MM.1S (cell line): ENCODE measurements around the gene SESN2.

Experiments used
- DNase-seq: peaks from one replicate; pipeline ENCODE4 v3.0.0-alpha.2; 2015
- H2AFZ ChIP-seq: fragments of 300-600 bp; sonication (generic); 2 replicates; pipeline ENCODE4 v1.6.0; 2016; ENCODE audit warnings: antibody characterized with exemption, low read length
- H3F3A ChIP-seq: fragments of 300-600 bp; sonication (generic); 2 replicates; pipeline ENCODE4 v1.6.1; 2016; ENCODE audit warnings: mild to moderate bottlenecking, antibody characterized with exemption, low read length, moderate library complexity, mixed read lengths; ENCODE audit not compliant: insufficient read depth
- H3K27ac ChIP-seq: fragments of 300-600 bp; sonication (generic); 2 replicates; pipeline ENCODE4 v1.5.1; 2016; ENCODE audit warnings: mild to moderate bottlenecking, low read length
- H3K27me3 ChIP-seq: fragments of 300-600 bp; sonication (generic); replicated peaks from 2 replicates; pipeline ENCODE4 v1.6.0; 2016; ENCODE audit warnings: low read length; ENCODE audit not compliant: insufficient read depth
- H3K36me3 ChIP-seq: fragments of 300-600 bp; sonication (generic); replicated peaks from 2 replicates; pipeline ENCODE4 v1.6.1; 2016; ENCODE audit warnings: mild to moderate bottlenecking, low read length, mixed read lengths; ENCODE audit not compliant: insufficient read depth
- H3K4me1 ChIP-seq: fragments of 300-600 bp; sonication (generic); 2 replicates; pipeline ENCODE4 v1.6.1; 2016; ENCODE audit warnings: low read length, mixed read lengths
- H3K4me2 ChIP-seq: fragments of 300-600 bp; sonication (generic); 2 replicates; pipeline ENCODE4 v1.6.0; 2016; ENCODE audit warnings: low read depth, low read length
- H3K4me3 ChIP-seq: fragments of 300-600 bp; sonication (generic); 2 replicates; pipeline ENCODE4 v1.5.1; 2016; ENCODE audit warnings: low read length, mixed read lengths
- H3K79me2 ChIP-seq: fragments of 300-600 bp; sonication (generic); 2 replicates; pipeline ENCODE4 v1.6.1; 2016; ENCODE audit warnings: mixed run types, low read length, mixed read lengths
- H3K9ac ChIP-seq: fragments of 300-600 bp; sonication (generic); 2 replicates; pipeline ENCODE4 v1.6.1; 2016; ENCODE audit warnings: low read length, mixed read lengths
- H3K9me2 ChIP-seq: fragments of 300-600 bp; sonication (generic); replicated peaks from 2 replicates; pipeline ENCODE4 v1.6.1; 2016; ENCODE audit warnings: mild to moderate bottlenecking, low read length, mixed read lengths; ENCODE audit not compliant: insufficient read depth
- H3K9me3 ChIP-seq: fragments of 300-600 bp; sonication (generic); replicated peaks from 2 replicates; pipeline ENCODE4 v1.6.1; 2016; ENCODE audit warnings: mild to moderate bottlenecking, low read length, mixed read lengths; ENCODE audit not compliant: insufficient read depth
- H4K20me1 ChIP-seq: fragments of 300-600 bp; sonication (generic); 2 replicates; pipeline ENCODE4 v1.6.1; 2016; ENCODE audit warnings: mild to moderate bottlenecking, low read length, moderate library complexity, mixed read lengths; ENCODE audit not compliant: insufficient read depth
- EZH2 ChIP-seq: fragments of 300-600 bp; sonication (generic); optimal IDR thresholded peaks from 2 replicates; pipeline ENCODE3; 2017; ENCODE audit warnings: low read depth, mild to moderate bottlenecking, antibody characterized with exemption, low read length, mixed read lengths
- EZH2phosphoT487 ChIP-seq: fragments of 300-600 bp; sonication (generic); IDR thresholded peaks from 2 replicates; pipeline ENCODE4 v1.6.1; 2018; ENCODE audit warnings: antibody characterized with exemption, low read length
- TF ChIP-seq, protein P1 (sequence below): fragments of 300-600 bp; sonication (generic); IDR thresholded peaks from 2 replicates; pipeline ENCODE4 v1.5.1; 2016; ENCODE audit warnings: antibody characterized with exemption, low read length, mixed read lengths

The SESN2 gene

DNA sequence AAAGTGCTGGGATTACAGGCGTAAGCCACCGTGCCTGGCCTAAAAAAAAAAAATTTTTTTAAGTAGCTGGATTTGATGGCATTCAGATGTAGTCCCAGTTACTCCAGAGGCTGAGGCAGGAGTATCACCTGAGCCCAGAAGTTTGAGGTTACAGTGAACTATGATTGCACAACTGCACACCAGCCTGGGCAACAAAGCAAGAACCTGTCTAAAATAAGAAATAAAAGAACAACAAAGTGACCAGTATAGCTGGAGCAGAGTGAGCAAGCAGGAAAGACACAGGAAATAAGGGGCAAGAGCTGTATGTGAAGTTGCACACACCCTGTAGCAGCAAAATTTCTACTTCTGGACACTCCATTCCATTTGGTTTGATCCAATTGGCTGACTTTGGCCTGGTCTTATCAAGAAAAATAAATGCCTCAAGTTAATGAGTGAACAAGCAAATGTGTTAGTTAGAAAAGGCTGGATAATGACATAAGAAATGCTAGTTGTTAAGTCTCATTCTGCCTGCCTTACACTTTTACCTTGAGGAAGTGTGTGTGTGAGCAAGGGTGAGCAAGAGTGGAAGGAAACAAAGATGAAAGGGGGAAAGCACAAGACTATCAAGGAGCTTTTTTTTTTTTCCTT lies 15.5 kb upstream of the SESN2 start:
- Histone ChIP-seq H4K20me1 (no peaks in the 10 kb centered on the region), H3K9me3 (no peaks in the 10 kb centered on the region), H2AFZ (no peak overlapping the region), H3K36me3 (no peaks in the 10 kb centered on the region), H3K27me3 (no peaks in the 10 kb centered on the region), H3K9me2 (no peaks in the 10 kb centered on the region), H3K9ac (no peak overlapping the region), H3K79me2 (0 out of 2 replicates have a peak, but pooled peaks cover 2% of the 10 kb centered on the region), H3K27ac (peak overlapping the region; percentile 89; the same call in 1 of the 2 replicates), H3K4me2 (peak overlapping the region; percentile 9; the same call in 1 of the 2 replicates), H3F3A (peaks cover 47% of the 10 kb centered on the region), H3K4me1 (peaks cover 31% of the 10 kb centered on the region), H3K4me3 (no peak overlapping the region)
- TF ChIP-seq EZH2 = no peak
- TF ChIP-seq, protein P1, sequence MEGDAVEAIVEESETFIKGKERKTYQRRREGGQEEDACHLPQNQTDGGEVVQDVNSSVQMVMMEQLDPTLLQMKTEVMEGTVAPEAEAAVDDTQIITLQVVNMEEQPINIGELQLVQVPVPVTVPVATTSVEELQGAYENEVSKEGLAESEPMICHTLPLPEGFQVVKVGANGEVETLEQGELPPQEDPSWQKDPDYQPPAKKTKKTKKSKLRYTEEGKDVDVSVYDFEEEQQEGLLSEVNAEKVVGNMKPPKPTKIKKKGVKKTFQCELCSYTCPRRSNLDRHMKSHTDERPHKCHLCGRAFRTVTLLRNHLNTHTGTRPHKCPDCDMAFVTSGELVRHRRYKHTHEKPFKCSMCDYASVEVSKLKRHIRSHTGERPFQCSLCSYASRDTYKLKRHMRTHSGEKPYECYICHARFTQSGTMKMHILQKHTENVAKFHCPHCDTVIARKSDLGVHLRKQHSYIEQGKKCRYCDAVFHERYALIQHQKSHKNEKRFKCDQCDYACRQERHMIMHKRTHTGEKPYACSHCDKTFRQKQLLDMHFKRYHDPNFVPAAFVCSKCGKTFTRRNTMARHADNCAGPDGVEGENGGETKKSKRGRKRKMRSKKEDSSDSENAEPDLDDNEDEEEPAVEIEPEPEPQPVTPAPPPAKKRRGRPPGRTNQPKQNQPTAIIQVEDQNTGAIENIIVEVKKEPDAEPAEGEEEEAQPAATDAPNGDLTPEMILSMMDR = no peak
- TF ChIP-seq EZH2phosphoT487 = no peak
- no peak for DNase-seq

- DNase-seq = peak; percentile 74
- Histone ChIP-seq H3K9me3 (no peaks in the 10 kb centered on the region), H4K20me1 (no peaks in the 10 kb centered on the region), H3K27me3 (no peaks in the 10 kb centered on the region), H3K36me3 (no peaks in the 10 kb centered on the region), H3F3A (peaks cover 56% of the 10 kb centered on the region), H3K79me2 (no peaks in the 10 kb centered on the region), H2AFZ (peak overlapping the region; percentile 4; the same call in 1 of the 2 replicates), H3K4me1 (peaks cover 40% of the 10 kb centered on the region), H3K4me2 (peak overlapping the region; percentile 56), H3K4me3 (peak overlapping the region; percentile 4; the same call in 1 of the 2 replicates), H3K27ac (peak overlapping the region; percentile 89), H3K9me2 (no peaks in the 10 kb centered on the region), H3K9ac (peak overlapping the region; percentile 58)
- TF ChIP-seq EZH2 = no peak
- no peak for TF ChIP-seq EZH2phosphoT487
- TF ChIP-seq, protein P1 = no peak
These were observed 14.6 kb upstream of the SESN2 start for GRCh38 chr1:28244549-28245251.

DNA sequence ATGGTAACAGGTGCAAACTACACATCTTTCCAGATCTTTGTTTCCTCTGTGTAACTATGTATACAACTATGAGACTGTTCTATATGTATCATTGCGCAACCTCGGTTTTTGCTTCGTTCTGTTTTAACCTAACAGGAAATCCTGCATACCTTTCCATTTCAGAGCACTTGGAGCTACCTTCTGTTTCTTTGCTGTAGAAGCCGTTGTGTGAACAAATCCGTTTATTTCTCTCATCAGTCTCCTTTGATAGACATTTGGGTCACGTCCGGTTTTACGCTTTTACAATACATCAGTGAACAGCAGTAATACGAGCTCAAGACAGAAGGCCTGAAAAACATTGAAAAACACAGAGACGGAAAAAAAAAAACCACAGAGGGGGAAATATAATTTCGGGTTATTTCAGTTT lies 12.9 kb upstream of the SESN2 start:
- Histone ChIP-seq H3K27ac (peak overlapping the region; percentile 89), H3F3A (peaks cover 61% of the 10 kb centered on the region), H4K20me1 (no peaks in the 10 kb centered on the region), H3K36me3 (no peaks in the 10 kb centered on the region), H3K4me1 (peaks cover 46% of the 10 kb centered on the region), H3K9me3 (no peaks in the 10 kb centered on the region), H2AFZ (no peak overlapping the region), H3K9me2 (no peaks in the 10 kb centered on the region), H3K79me2 (no peaks in the 10 kb centered on the region), H3K9ac (peak overlapping the region; percentile 87), H3K27me3 (no peaks in the 10 kb centered on the region), H3K4me2 (peak overlapping the region; percentile 56), H3K4me3 (peak overlapping the region; percentile 56)
- TF ChIP-seq, protein P1 = no peak
- no peak for TF ChIP-seq EZH2
- DNase-seq = peak; percentile 76
